Central memory CD8-positive, alpha-beta T cell (primary cell): Measurements from ENCODE around the gene TCERG1L.

Experiments
- ATAC-seq: fragments of 150-1000 bp; cut with Tn5 transposase; replicated peaks from 2 replicates; pipeline ENCODE4 v1.10.0; 2022; ENCODE audit warnings: mild to moderate bottlenecking, moderate FRiP score, moderate number of reproducible peaks; ENCODE audit not compliant: poor library complexity, severe bottlenecking; ENCODE audit errors: extremely low read depth
- DNase-seq, 2 donors: peaks; one replicate each; pipeline ENCODE4 v3.0.0; 2021; ENCODE audit warnings: low spot score in 2 of 2
- H3K27ac Mint-ChIP-seq: one replicate; pipeline ENCODE4 v1.8.0; 2022; ENCODE audit warnings: low read depth, mild to moderate bottlenecking, moderate library complexity, mixed read lengths
- H3K27me3 Mint-ChIP-seq: one replicate; pipeline ENCODE4 v1.8.0; 2022; ENCODE audit warnings: mixed read lengths
- H3K36me3 Mint-ChIP-seq: one replicate; pipeline ENCODE4 v1.8.0; 2022; ENCODE audit warnings: mild to moderate bottlenecking, moderate library complexity, mixed read lengths; ENCODE audit not compliant: insufficient read depth
- H3K4me1 Mint-ChIP-seq: one replicate; pipeline ENCODE4 v1.8.0; 2022; ENCODE audit warnings: mixed read lengths
- H3K4me3 Mint-ChIP-seq: one replicate; pipeline ENCODE4 v1.8.0; 2022; ENCODE audit warnings: mild to moderate bottlenecking, moderate library complexity, mixed read lengths
- H3K9me3 Mint-ChIP-seq: one replicate; pipeline ENCODE4 v1.8.0; 2022; ENCODE audit warnings: mixed read lengths

TCERG1L gene

GRCh38 chr10:131274133-131274880 lies 37.2 kb downstream of the TCERG1L start:
- ATAC-seq (no peak), DNase-seq (no peak)
- Mint-ChIP-seq H3K36me3 (no peaks in the 10 kb centered on the region), H3K4me3 (no peak overlapping the region), H3K9me3 (peaks cover 8% of the 10 kb centered on the region), H3K27me3 (no peaks in the 10 kb centered on the region), H3K27ac (no peak overlapping the region), H3K4me1 (no peaks in the 10 kb centered on the region)

DNA sequence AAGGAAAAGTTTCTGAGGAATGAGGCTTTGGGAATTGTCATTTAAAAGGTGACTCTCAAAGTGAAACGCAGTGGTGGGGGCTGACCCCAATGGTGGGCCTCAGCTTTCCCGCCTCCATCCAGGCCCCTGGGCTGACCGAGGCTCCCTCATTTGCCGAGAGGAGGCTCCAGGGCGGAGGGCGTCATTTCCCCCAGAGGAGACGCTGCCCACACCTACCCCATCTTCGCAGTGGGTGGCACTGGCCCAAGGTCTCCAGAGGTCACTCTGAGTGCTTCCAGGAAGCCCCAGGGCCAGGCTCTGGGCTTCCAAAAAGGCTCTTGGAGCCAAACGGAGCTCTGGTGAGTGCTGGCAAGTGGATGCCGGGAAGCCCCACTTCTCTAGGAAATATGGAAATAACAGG lies 38.0 kb downstream of the TCERG1L start:
- Mint-ChIP-seq H3K27ac (no peak overlapping the region), H3K9me3 (peaks cover 9% of the 10 kb centered on the region), H3K36me3 (no peaks in the 10 kb centered on the region), H3K27me3 (no peaks in the 10 kb centered on the region), H3K4me1 (no peaks in the 10 kb centered on the region), H3K4me3 (no peak overlapping the region)
- DNase-seq: no peak
- no peak for ATAC-seq

DNA sequence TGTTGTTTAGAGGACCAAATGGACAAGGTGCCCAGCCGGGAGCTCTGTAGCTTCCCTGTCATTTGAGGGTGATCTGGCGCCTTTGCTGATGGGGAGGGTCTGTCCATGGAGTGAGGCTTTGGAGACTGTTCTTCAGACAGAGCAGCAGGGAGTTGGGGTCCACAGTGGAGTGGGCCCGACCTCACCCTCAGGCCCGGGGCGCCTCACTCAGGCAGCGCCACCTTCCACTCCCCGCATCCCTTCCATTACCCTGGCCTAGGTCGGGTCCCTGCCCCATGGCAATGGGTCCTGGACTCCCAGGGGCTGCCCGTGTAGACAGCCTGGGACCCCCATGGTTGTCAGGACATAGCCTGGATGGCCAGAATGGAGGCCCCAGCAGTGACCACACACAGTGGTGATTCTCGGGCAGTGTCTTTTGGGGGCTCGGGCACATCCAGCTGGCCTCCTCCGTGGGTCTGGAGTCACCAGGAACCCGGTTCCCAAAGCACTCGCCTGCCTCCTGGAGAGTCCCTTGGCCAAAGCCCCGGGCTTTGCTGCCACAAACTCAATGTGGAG lies 38.5 kb downstream of the TCERG1L start:
- no peaks in the 10 kb centered on the region for H3K4me1 Mint-ChIP-seq
- H3K4me3 Mint-ChIP-seq: no peak overlapping the region
- no peak for ATAC-seq
- no peak for DNase-seq
- H3K9me3 Mint-ChIP-seq: peaks cover 9% of the 10 kb centered on the region
- no peak overlapping the region for H3K27ac Mint-ChIP-seq
- H3K27me3 Mint-ChIP-seq: no peaks in the 10 kb centered on the region
- no peaks in the 10 kb centered on the region for H3K36me3 Mint-ChIP-seq

DNA sequence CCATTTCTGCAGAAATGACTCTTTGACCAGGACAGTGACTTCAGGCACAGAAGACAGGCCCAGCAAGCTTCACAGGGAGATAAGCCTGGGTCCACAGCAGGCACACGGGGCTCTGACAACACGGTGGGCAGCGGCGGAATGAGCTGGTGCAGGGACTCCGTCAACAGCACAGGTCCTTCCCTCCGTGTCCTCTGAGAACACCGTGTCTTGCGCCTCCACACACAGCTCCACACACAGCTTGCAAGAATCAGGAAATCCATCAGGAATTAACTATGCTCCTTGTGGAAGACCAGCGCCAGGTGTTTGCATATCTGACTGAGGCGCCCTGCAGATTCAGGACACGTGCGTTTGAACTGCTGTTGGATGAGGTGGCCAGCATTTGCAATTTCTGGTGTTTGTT lies 39.6 kb downstream of the TCERG1L start:
- H3K9me3 Mint-ChIP-seq: peaks cover 9% of the 10 kb centered on the region
- H3K4me3 Mint-ChIP-seq: no peak overlapping the region
- H3K27me3 Mint-ChIP-seq: no peaks in the 10 kb centered on the region
- no peak for ATAC-seq
- no peaks in the 10 kb centered on the region for H3K36me3 Mint-ChIP-seq
- no peak for DNase-seq
- H3K4me1 Mint-ChIP-seq: no peaks in the 10 kb centered on the region
- no peak overlapping the region for H3K27ac Mint-ChIP-seq

- H3K27ac Mint-ChIP-seq: no peak overlapping the region
- ATAC-seq: no peak
- H3K36me3 Mint-ChIP-seq: no peaks in the 10 kb centered on the region
- peaks cover 9% of the 10 kb centered on the region for H3K9me3 Mint-ChIP-seq
- DNase-seq: no peak
- H3K4me3 Mint-ChIP-seq: no peak overlapping the region
- H3K4me1 Mint-ChIP-seq: no peaks in the 10 kb centered on the region
- no peaks in the 10 kb centered on the region for H3K27me3 Mint-ChIP-seq
These were observed 40.2 kb downstream of the TCERG1L start for GRCh38 chr10:131271195-131271880.

- Mint-ChIP-seq H3K36me3 (no peaks in the 10 kb centered on the region), H3K9me3 (peaks cover 9% of the 10 kb centered on the region), H3K4me3 (no peak overlapping the region), H3K4me1 (no peaks in the 10 kb centered on the region), H3K27ac (no peak overlapping the region), H3K27me3 (no peaks in the 10 kb centered on the region)
- DNase-seq (no peak), ATAC-seq (no peak)
These were observed 40.9 kb downstream of the TCERG1L start for GRCh38 chr10:131270461-131271190.

- H3K9me3 Mint-ChIP-seq: peaks cover 9% of the 10 kb centered on the region
- ATAC-seq (no peak), DNase-seq (no peak)
- H3K4me3 Mint-ChIP-seq: no peak overlapping the region
- no peaks in the 10 kb centered on the region for H3K36me3 Mint-ChIP-seq
- no peaks in the 10 kb centered on the region for H3K27me3 Mint-ChIP-seq
- H3K27ac Mint-ChIP-seq: no peak overlapping the region
- H3K4me1 Mint-ChIP-seq: no peaks in the 10 kb centered on the region
These were observed 41.6 kb downstream of the TCERG1L start for GRCh38 chr10:131269776-131270460.

DNA sequence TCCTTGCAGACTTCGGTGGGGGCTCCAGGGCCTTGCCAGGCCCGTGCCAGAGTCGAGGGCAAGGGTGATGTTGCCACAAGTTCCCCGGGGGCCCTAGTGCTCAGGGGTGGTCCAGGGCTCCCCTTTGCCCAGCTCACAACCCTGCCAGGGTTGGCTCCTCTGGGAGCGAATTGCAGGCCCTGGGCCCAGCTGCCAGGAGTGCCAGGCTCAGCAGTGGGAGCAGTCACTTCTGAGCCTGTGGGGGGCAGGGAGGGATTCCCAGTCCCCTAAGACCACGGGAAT lies 43.8 kb downstream of the TCERG1L start:
- Mint-ChIP-seq H3K27me3 (no peaks in the 10 kb centered on the region), H3K4me1 (no peaks in the 10 kb centered on the region), H3K4me3 (no peak overlapping the region), H3K27ac (no peak overlapping the region), H3K36me3 (no peaks in the 10 kb centered on the region), H3K9me3 (peaks cover 9% of the 10 kb centered on the region)
- DNase-seq: no peak
- ATAC-seq: no peak

- no peaks in the 10 kb centered on the region for H3K4me1 Mint-ChIP-seq
- ATAC-seq: no peak
- H3K36me3 Mint-ChIP-seq: no peaks in the 10 kb centered on the region
- no peaks in the 10 kb centered on the region for H3K27me3 Mint-ChIP-seq
- no peak overlapping the region for H3K27ac Mint-ChIP-seq
- peaks cover 9% of the 10 kb centered on the region for H3K9me3 Mint-ChIP-seq
- no peak for DNase-seq
- no peak overlapping the region for H3K4me3 Mint-ChIP-seq
These were observed 44.3 kb downstream of the TCERG1L start for GRCh38 chr10:131266936-131267813.

- no peak overlapping the region for H3K27ac Mint-ChIP-seq
- no peak overlapping the region for H3K4me3 Mint-ChIP-seq
- no peaks in the 10 kb centered on the region for H3K4me1 Mint-ChIP-seq
- no peaks in the 10 kb centered on the region for H3K27me3 Mint-ChIP-seq
- no peaks in the 10 kb centered on the region for H3K36me3 Mint-ChIP-seq
- ATAC-seq: no peak
- no peak for DNase-seq
- peaks cover under 1% of the 10 kb centered on the region for H3K9me3 Mint-ChIP-seq
These were observed 47.3 kb downstream of the TCERG1L start for GRCh38 chr10:131264110-131264788.

- H3K27ac Mint-ChIP-seq: no peak overlapping the region
- no peak for DNase-seq
- H3K4me3 Mint-ChIP-seq: no peak overlapping the region
- H3K4me1 Mint-ChIP-seq: no peaks in the 10 kb centered on the region
- no peak for ATAC-seq
- H3K9me3 Mint-ChIP-seq: no peaks in the 10 kb centered on the region
- H3K36me3 Mint-ChIP-seq: no peaks in the 10 kb centered on the region
- H3K27me3 Mint-ChIP-seq: no peaks in the 10 kb centered on the region
These were observed 49.5 kb downstream of the TCERG1L start for GRCh38 chr10:131261890-131262475.
